ENCODE data around the gene BAIAP2. TPM values are rescaled to one million over a fixed set of nuclear protein-coding genes. Genes with fewer than 3 reads are reported as not detected.

Gene BAIAP2
- total RNA-seq, 1 experiment from 2014 or later = not detected

DNA sequence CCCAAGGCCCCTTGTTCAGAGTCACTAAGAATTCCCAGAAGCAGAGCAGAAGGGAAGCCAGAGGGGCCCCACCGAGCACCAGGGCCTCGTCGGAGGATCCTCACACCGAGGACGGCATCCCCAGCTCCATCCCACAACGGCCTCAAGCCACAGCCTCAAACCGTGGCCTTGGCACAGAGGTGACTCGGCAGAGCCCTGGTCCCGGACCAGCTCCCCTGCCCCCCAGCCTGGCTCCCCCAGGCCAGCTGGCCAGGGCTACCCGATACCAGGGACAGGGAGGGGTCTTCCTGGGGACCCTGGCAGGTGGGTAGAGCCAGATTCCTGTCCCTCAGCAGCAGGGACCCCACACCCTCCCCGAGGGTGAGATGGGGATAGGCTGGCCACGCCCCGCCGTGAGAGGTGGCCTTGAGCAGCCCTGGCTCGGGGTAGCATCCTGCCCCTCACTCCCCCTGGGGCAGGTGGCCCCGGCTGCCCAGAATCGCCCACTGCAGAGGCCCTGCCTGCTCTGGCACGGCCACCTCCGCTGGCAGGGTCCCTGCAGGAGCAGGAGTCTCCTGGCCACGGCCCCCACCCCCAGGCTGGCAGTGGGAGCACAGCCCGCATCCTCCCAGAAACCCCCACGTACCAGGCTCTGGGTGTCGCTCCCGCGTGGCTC is 124.8 kb downstream of the BAIAP2 start:
- H3K27me3 ChIP-seq (ENCODE audit: low read length) = no peaks in the 10 kb centered on the region
- DNase-seq = no peak
- H3K9me3 ChIP-seq (ENCODE audit: low read length) = no peaks in the 10 kb centered on the region
- H4K20me1 ChIP-seq (ENCODE audit: insufficient read depth, low read depth, low read length) = no peaks in the 10 kb centered on the region
- no peaks in the 10 kb centered on the region for H3K9me2 ChIP-seq (replicated peaks; ENCODE audit: insufficient read depth, low read length)
- H3K79me2 ChIP-seq (ENCODE audit: low read length) = no peaks in the 10 kb centered on the region
- no peak overlapping the region for H3K9ac ChIP-seq (ENCODE audit: low read length)
- no peaks in the 10 kb centered on the region for H3K36me3 ChIP-seq (ENCODE audit: insufficient read depth, low read length)
- H3K4me3 ChIP-seq (ENCODE audit: low read length) = no peak overlapping the region
- H2AFZ ChIP-seq (ENCODE audit: low read length) = no peak overlapping the region
- H3K27ac ChIP-seq (ENCODE audit: low read length) = no peak overlapping the region
- no peaks in the 10 kb centered on the region for H3K4me1 ChIP-seq (ENCODE audit: low read length)
- no peak overlapping the region for H3K4me2 ChIP-seq (ENCODE audit: low read depth, low read length, poor library complexity, severe bottlenecking)

DNA sequence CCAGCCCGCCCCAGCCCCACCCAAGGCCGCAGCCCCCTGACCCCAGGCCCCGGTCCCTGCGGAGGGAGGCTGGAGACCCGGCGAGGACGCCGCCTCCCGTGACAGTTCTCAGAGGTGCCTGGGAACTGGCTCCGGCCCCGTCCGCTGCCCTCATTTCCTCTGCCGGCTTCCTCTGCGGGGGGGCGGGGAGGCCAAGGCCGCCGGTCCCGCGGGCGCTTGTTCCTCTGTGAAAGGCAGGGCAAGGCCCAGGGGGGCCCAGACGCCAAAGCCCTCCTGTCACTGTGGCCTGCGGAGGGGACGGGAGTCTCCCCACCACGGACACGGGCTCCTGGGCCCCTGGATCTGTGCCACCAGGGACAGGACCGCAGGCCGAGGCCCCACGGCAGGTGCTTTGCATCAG is 125.4 kb downstream of the BAIAP2 start:
- H3K9me2 ChIP-seq (replicated peaks; ENCODE audit: insufficient read depth, low read length) = no peaks in the 10 kb centered on the region
- H3K36me3 ChIP-seq (ENCODE audit: insufficient read depth, low read length) = no peaks in the 10 kb centered on the region
- H3K4me1 ChIP-seq (ENCODE audit: low read length) = no peaks in the 10 kb centered on the region
- no peaks in the 10 kb centered on the region for H4K20me1 ChIP-seq (ENCODE audit: insufficient read depth, low read depth, low read length)
- no peak overlapping the region for H3K27ac ChIP-seq (ENCODE audit: low read length)
- no peak overlapping the region for H3K4me2 ChIP-seq (ENCODE audit: low read depth, low read length, poor library complexity, severe bottlenecking)
- H2AFZ ChIP-seq (ENCODE audit: low read length) = no peak overlapping the region
- H3K79me2 ChIP-seq (ENCODE audit: low read length) = no peaks in the 10 kb centered on the region
- H3K9ac ChIP-seq (ENCODE audit: low read length) = no peak overlapping the region
- no peaks in the 10 kb centered on the region for H3K27me3 ChIP-seq (ENCODE audit: low read length)
- no peak for DNase-seq
- no peak overlapping the region for H3K4me3 ChIP-seq (ENCODE audit: low read length)
- no peaks in the 10 kb centered on the region for H3K9me3 ChIP-seq (ENCODE audit: low read length)

DNA sequence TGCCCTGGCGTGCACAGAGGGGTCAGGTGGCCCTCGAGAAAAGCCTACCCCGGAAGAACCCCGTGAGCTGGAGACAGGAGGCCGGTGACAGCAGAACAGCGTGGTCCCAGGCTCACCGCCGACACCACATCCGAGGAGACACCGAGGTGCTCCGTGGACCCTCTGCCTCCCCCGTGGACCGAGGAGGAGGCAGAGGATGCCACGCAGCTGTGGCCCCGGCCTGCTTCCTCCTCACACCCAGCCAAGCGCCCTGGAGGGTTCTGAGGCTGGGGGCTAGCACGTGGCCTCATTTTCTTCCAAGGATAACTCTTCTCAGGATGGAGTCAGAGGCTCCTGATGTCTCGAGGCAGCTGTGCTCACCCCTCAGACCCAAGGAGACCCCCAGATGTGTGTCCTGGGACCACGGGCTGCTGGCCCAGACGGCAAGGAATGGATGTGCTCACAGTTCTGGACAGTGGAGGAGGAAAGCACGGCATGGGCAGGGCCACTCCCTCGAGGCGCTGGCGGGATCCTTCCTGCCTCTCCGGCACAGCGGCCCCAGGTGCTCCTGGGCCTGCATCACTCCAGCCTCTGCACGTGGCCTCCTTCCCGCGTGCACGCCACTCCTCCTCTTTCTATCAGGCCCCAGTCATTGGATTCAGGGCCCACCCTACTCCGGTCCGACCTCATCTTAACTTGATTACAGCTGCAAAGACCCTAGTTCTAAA is 125.9 kb downstream of the BAIAP2 start:
- Histone ChIP-seq H3K79me2 (ENCODE audit: low read length) (no peaks in the 10 kb centered on the region), H2AFZ (ENCODE audit: low read length) (no peak overlapping the region), H3K27ac (ENCODE audit: low read length) (no peak overlapping the region)

DNA sequence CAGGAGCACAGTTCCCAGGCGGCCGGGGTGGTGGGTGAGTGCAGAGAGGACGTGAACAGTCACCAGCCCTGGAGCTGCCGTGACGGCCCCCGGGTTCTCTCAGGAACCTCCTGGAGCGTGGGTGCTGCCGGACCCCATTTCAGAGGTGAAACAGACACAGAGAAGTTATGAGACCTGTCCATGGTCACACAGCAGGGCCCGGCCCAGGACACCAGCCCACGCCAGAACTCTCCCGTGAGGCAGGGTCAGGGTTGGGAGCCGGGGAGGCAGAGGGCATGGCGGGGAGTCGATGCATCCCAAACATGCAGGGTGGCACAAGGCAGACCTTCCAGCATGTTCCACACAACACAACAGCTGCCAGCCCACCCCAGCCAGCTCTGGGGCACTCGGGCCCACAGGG is 126.6 kb downstream of the BAIAP2 start:
- DNase-seq = no peak
- Histone ChIP-seq H3K27me3 (ENCODE audit: low read length) (no peaks in the 10 kb centered on the region), H3K79me2 (ENCODE audit: low read length) (no peaks in the 10 kb centered on the region), H3K4me3 (ENCODE audit: low read length) (no peak overlapping the region), H4K20me1 (ENCODE audit: insufficient read depth, low read depth, low read length) (no peaks in the 10 kb centered on the region), H3K27ac (ENCODE audit: low read length) (no peak overlapping the region), H3K4me1 (ENCODE audit: low read length) (no peaks in the 10 kb centered on the region), H2AFZ (ENCODE audit: low read length) (no peak overlapping the region), H3K36me3 (ENCODE audit: insufficient read depth, low read length) (no peaks in the 10 kb centered on the region), H3K9me2 (replicated peaks; ENCODE audit: insufficient read depth, low read length) (no peaks in the 10 kb centered on the region), H3K9me3 (ENCODE audit: low read length) (no peaks in the 10 kb centered on the region), H3K4me2 (ENCODE audit: low read depth, low read length, poor library complexity, severe bottlenecking) (no peak overlapping the region), H3K9ac (ENCODE audit: low read length) (no peak overlapping the region)

More for the DNA sequence above, 125.9 kb downstream of the BAIAP2 start:
- no peaks in the 10 kb centered on the region for H3K36me3 ChIP-seq (ENCODE audit: insufficient read depth, low read length)
- no peak for DNase-seq
- no peaks in the 10 kb centered on the region for H3K4me1 ChIP-seq (ENCODE audit: low read length)
- no peaks in the 10 kb centered on the region for H3K9me2 ChIP-seq (replicated peaks; ENCODE audit: insufficient read depth, low read length)
- H3K4me2 ChIP-seq (ENCODE audit: low read depth, low read length, poor library complexity, severe bottlenecking) = no peak overlapping the region
- H3K9ac ChIP-seq (ENCODE audit: low read length) = no peak overlapping the region
- no peak overlapping the region for H3K4me3 ChIP-seq (ENCODE audit: low read length)
- no peaks in the 10 kb centered on the region for H3K27me3 ChIP-seq (ENCODE audit: low read length)
- H3K9me3 ChIP-seq (ENCODE audit: low read length) = no peaks in the 10 kb centered on the region
- H4K20me1 ChIP-seq (ENCODE audit: insufficient read depth, low read depth, low read length) = no peaks in the 10 kb centered on the region

DNA sequence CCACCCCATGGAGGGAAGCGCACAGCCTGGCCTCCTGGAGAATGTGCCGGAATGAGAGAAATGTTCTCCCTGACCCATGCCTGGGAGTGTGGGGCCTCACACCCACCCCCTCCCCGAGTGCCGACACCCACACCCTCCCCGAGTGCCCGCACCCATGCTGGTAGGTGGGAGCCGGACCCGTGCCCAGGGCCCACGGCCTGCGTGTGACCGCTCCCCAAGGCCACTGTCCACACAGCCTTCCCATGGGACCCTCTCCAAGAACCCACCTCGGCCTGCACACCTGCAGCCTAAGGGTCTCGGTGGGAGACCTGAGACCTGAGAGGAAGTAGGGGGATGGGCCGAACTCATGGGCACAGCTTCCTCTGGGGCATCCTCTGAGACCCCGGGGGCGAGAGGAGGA is 127.0 kb downstream of the BAIAP2 start:
- Histone ChIP-seq H3K79me2 (ENCODE audit: low read length) (no peaks in the 10 kb centered on the region), H2AFZ (ENCODE audit: low read length) (no peak overlapping the region), H4K20me1 (ENCODE audit: insufficient read depth, low read depth, low read length) (no peaks in the 10 kb centered on the region), H3K9ac (ENCODE audit: low read length) (no peak overlapping the region), H3K36me3 (ENCODE audit: insufficient read depth, low read length) (no peaks in the 10 kb centered on the region), H3K4me2 (ENCODE audit: low read depth, low read length, poor library complexity, severe bottlenecking) (no peak overlapping the region), H3K9me2 (replicated peaks; ENCODE audit: insufficient read depth, low read length) (no peaks in the 10 kb centered on the region), H3K27ac (ENCODE audit: low read length) (no peak overlapping the region), H3K4me3 (ENCODE audit: low read length) (no peak overlapping the region), H3K4me1 (ENCODE audit: low read length) (no peaks in the 10 kb centered on the region), H3K9me3 (ENCODE audit: low read length) (no peaks in the 10 kb centered on the region), H3K27me3 (ENCODE audit: low read length) (no peaks in the 10 kb centered on the region)
- no peak for DNase-seq

DNA sequence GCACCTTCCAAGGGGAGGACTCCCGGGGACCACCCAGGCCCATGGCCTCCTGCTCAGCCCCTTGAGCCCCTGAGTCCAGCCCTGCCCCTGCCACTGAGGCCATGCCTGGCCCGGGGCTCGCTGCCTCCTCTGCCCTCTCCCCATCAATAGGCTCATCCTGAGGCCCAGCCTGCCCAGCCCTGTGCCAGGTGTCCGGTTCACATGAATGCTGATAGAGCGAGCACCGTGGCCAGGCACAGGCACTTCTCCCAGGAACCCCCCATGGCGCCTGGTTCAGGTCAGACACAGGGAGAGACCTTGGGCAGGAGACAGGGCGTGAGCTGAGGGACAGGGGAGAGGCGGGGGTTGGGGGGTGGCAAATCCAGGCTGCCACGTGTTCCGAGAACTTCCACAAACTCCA is 127.5 kb downstream of the BAIAP2 start:
- no peaks in the 10 kb centered on the region for H3K36me3 ChIP-seq (ENCODE audit: insufficient read depth, low read length)
- H4K20me1 ChIP-seq (ENCODE audit: insufficient read depth, low read depth, low read length) = no peaks in the 10 kb centered on the region
- H3K27me3 ChIP-seq (ENCODE audit: low read length) = no peaks in the 10 kb centered on the region
- no peak overlapping the region for H3K4me3 ChIP-seq (ENCODE audit: low read length)
- no peaks in the 10 kb centered on the region for H3K4me1 ChIP-seq (ENCODE audit: low read length)
- no peaks in the 10 kb centered on the region for H3K79me2 ChIP-seq (ENCODE audit: low read length)
- no peak overlapping the region for H3K27ac ChIP-seq (ENCODE audit: low read length)
- no peak overlapping the region for H3K9ac ChIP-seq (ENCODE audit: low read length)
- no peaks in the 10 kb centered on the region for H3K9me2 ChIP-seq (replicated peaks; ENCODE audit: insufficient read depth, low read length)
- no peak overlapping the region for H3K4me2 ChIP-seq (ENCODE audit: low read depth, low read length, poor library complexity, severe bottlenecking)
- H3K9me3 ChIP-seq (ENCODE audit: low read length) = no peaks in the 10 kb centered on the region
- H2AFZ ChIP-seq (ENCODE audit: low read length) = no peak overlapping the region
- DNase-seq = no peak

DNA sequence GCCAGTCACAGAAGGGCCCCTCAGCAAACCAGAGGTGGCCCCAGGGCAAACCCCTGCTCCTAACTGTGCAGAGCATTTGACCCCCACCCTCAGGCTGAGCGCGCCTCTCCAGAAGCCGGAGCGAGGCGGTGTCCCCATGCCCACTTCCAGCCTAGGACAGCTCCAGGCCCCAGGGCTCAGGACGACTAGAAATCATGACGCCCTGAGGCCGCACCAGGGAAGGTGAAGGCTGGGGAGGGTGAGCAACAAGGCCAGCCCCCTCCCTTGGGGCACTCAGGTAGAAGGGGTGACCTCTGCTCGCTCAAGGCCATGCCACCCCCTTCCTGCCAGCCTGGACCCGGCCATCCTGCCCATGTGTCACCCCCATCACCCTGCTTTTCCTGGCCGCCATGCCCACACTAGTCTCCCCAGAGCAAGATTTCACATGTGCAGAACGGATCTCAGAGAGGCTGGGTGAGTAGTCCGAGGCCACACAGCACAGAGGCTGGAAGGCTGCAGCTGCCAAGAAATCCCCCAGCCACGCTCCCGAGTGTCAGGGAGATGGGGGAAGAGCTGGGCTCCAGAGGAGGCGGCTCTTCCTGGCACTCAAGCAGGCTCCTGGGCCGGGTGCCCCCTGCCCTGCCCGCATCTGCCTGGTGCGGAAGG is 128.2 kb downstream of the BAIAP2 start:
- Histone ChIP-seq H3K36me3 (ENCODE audit: insufficient read depth, low read length) (no peaks in the 10 kb centered on the region), H3K27ac (ENCODE audit: low read length) (no peak overlapping the region), H2AFZ (ENCODE audit: low read length) (no peak overlapping the region)

DNA sequence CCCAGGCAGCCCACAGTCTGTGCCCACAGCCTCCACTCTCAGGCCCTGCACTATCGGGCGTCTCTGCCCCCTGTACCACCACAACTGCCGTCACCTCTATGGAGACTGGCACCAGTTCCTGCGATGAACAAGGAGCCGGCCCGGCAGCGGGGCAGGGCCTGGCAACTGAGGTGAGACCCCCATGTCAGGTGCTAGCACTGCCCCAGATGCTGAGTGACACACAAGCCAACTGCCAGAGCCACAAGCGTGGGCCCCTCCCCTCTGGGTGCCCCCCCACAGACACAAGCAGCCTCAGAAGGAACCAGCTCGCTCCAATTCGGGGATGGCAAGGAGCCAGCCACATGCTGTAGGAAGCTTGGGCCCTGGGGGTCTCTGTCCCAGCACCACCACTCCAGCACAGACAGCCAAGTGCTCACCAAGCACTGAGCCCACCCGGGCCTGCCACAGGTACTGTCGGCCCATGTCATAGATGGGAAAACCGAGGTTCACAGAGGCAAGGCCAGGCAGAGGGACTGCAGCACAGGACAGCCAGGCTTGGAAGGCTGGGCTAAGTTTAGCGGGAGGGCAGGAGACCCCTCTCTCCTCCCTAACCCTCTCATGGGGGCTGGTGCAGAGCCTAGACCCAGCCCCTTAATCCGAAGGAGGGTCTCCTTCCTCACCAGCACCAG is 128.9 kb downstream of the BAIAP2 start:
- DNase-seq = no peak
- H2AFZ ChIP-seq (ENCODE audit: low read length) = no peak overlapping the region
- H3K4me3 ChIP-seq (ENCODE audit: low read length) = no peak overlapping the region
- H3K9me2 ChIP-seq (replicated peaks; ENCODE audit: insufficient read depth, low read length) = no peaks in the 10 kb centered on the region
- no peak overlapping the region for H3K27ac ChIP-seq (ENCODE audit: low read length)
- no peaks in the 10 kb centered on the region for H4K20me1 ChIP-seq (ENCODE audit: insufficient read depth, low read depth, low read length)
- H3K79me2 ChIP-seq (ENCODE audit: low read length) = no peaks in the 10 kb centered on the region
- no peak overlapping the region for H3K9ac ChIP-seq (ENCODE audit: low read length)
- H3K9me3 ChIP-seq (ENCODE audit: low read length) = no peaks in the 10 kb centered on the region
- H3K27me3 ChIP-seq (ENCODE audit: low read length) = no peaks in the 10 kb centered on the region
- H3K4me1 ChIP-seq (ENCODE audit: low read length) = no peaks in the 10 kb centered on the region
- no peak overlapping the region for H3K4me2 ChIP-seq (ENCODE audit: low read depth, low read length, poor library complexity, severe bottlenecking)
- H3K36me3 ChIP-seq (ENCODE audit: insufficient read depth, low read length) = no peaks in the 10 kb centered on the region

More for the DNA sequence above, 128.2 kb downstream of the BAIAP2 start:
- Histone ChIP-seq H3K4me2 (ENCODE audit: low read depth, low read length, poor library complexity, severe bottlenecking) (no peak overlapping the region), H3K27me3 (ENCODE audit: low read length) (no peaks in the 10 kb centered on the region), H3K4me1 (ENCODE audit: low read length) (no peaks in the 10 kb centered on the region), H3K9me3 (ENCODE audit: low read length) (no peaks in the 10 kb centered on the region), H3K9ac (ENCODE audit: low read length) (no peak overlapping the region), H3K4me3 (ENCODE audit: low read length) (no peak overlapping the region), H3K9me2 (replicated peaks; ENCODE audit: insufficient read depth, low read length) (no peaks in the 10 kb centered on the region), H3K79me2 (ENCODE audit: low read length) (no peaks in the 10 kb centered on the region), H4K20me1 (ENCODE audit: insufficient read depth, low read depth, low read length) (no peaks in the 10 kb centered on the region)
- no peak for DNase-seq

Data from Karpas-422 (cell line).